ENCODE measurements around the gene TBC1D5. TPM values are rescaled to one million over a fixed set of nuclear protein-coding genes. Genes with fewer than 3 reads are reported as not detected.
"Not testable (repeated sequence)": the region's sequence is repeated elsewhere in the genome, so short reads cannot be mapped to it uniquely, and the experiment has no call there.

The TBC1D5 gene
- total and polyA plus RNA-seq, 7 donors, result 7.2 to 82.3 (median 43.7) TPM

- H3K9me3 ChIP-seq, result no peaks in the 10 kb centered on the region
- no peak overlapping the region for H3K4me3 ChIP-seq
- TF ChIP-seq POLR2AphosphoS5 (IDR thresholded peaks at IDR 0.05) (no peak), EP300 (IDR thresholded peaks at IDR 0.05) (no peak), POLR2A (IDR thresholded peaks at IDR 0.05) (no peak), CTCF (IDR thresholded peaks at IDR 0.05) (no peak)
- DNase-seq, result no peak
- peaks cover 0 to 6% (median 0%) of the 10 kb centered on the region in 4 donors for H3K4me1 ChIP-seq
- H3K27me3 ChIP-seq, result no peaks in the 10 kb centered on the region
- H3K36me3 ChIP-seq, result no peaks in the 10 kb centered on the region
- intact Hi-C loops (cut with DNase I), result no loop called here
- no peak overlapping the region for H3K27ac ChIP-seq
Observed at GRCh38 chr3:17505856-17506255, 236.6 kb downstream of the TBC1D5 start.

- Histone ChIP-seq H3K4me1 (peaks cover 0 to 6% (median 0%) of the 10 kb centered on the region in 4 donors), H3K36me3 (no peaks in the 10 kb centered on the region), H3K4me3 (no peak overlapping the region), H3K27me3 (no peaks in the 10 kb centered on the region), H3K9me3 (no peaks in the 10 kb centered on the region), H3K27ac (no peak overlapping the region)
- DNase-seq, result no peak
- 98% methylated on average over 2 of the region's 2 CpGs for WGBS, 2 donors
- intact Hi-C loops (cut with DNase I), result no loop called here
- TF ChIP-seq EP300 (IDR thresholded peaks at IDR 0.05) (no peak), POLR2A (IDR thresholded peaks at IDR 0.05) (no peak), POLR2AphosphoS5 (IDR thresholded peaks at IDR 0.05) (no peak), CTCF (IDR thresholded peaks at IDR 0.05) (no peak)
Observed at GRCh38 chr3:17501745-17502144, 240.7 kb downstream of the TBC1D5 start.

GRCh38 chr3:17500618-17501017 lies 241.8 kb downstream of the TBC1D5 start:
- no peak overlapping the region for H3K4me3 ChIP-seq
- no peak for DNase-seq
- intact Hi-C loops (cut with DNase I), result no loop called here
- no peaks in the 10 kb centered on the region for H3K36me3 ChIP-seq
- no peak for TF ChIP-seq CTCF (IDR thresholded peaks at IDR 0.05)
- no peak for TF ChIP-seq EP300 (IDR thresholded peaks at IDR 0.05)
- no peaks in the 10 kb centered on the region for H3K9me3 ChIP-seq
- no peaks in the 10 kb centered on the region for H3K27me3 ChIP-seq
- no peaks in the 10 kb centered on the region for H3K4me1 ChIP-seq
- no peak overlapping the region for H3K27ac ChIP-seq
- 95 to 96% methylated on average over 2 of the region's 2 CpGs for WGBS, 2 donors

- no peaks in the 10 kb centered on the region for H3K9me3 ChIP-seq
- no peak for DNase-seq
- no peak overlapping the region for H3K4me3 ChIP-seq
- H3K27me3 ChIP-seq, result no peaks in the 10 kb centered on the region
- WGBS, 2 donors, result 92 to 97% methylated on average over 11 of the region's 11 CpGs
- no peaks in the 10 kb centered on the region for H3K36me3 ChIP-seq
- H3K27ac ChIP-seq, result no peak overlapping the region
- intact Hi-C loops (cut with DNase I), result no loop called here
- TF ChIP-seq EP300 (IDR thresholded peaks at IDR 0.05), result no peak
- no peak for TF ChIP-seq POLR2A (IDR thresholded peaks at IDR 0.05)
- H3K4me1 ChIP-seq, result no peaks in the 10 kb centered on the region
Observed at GRCh38 chr3:17494117-17494809, 248.2 kb downstream of the TBC1D5 start.

GRCh38 chr3:17491601-17492000 lies 250.8 kb downstream of the TBC1D5 start:
- H3K9me3 ChIP-seq, result peaks cover 0 to 3% (median 0%) of the 10 kb centered on the region in 4 donors

GRCh38 chr3:17491190-17491589 lies 251.2 kb downstream of the TBC1D5 start:
- H3K4me1 ChIP-seq; H3K27ac ChIP-seq; H3K36me3 ChIP-seq; H3K9me3 ChIP-seq; DNase-seq; intact Hi-C loops (cut with DNase I); H3K27me3 ChIP-seq; H3K4me3 ChIP-seq: not testable (repeated sequence)
- 97 to 98% methylated on average over 1 of the region's 1 CpG for WGBS, 2 donors

More at GRCh38 chr3:17491601-17492000, 250.8 kb downstream of the TBC1D5 start:
- TF ChIP-seq POLR2AphosphoS5 (IDR thresholded peaks at IDR 0.05) (no peak), EP300 (IDR thresholded peaks at IDR 0.05) (no peak), CTCF (IDR thresholded peaks at IDR 0.05) (no peak), POLR2A (IDR thresholded peaks at IDR 0.05) (no peak)
- 78 to 86% methylated on average over 4 of the region's 4 CpGs for WGBS, 2 donors
- DNase-seq, result no peak
- Histone ChIP-seq H3K4me3 (no peak overlapping the region), H3K4me1 (no peaks in the 10 kb centered on the region), H3K27ac (no peak overlapping the region), H3K27me3 (no peaks in the 10 kb centered on the region), H3K36me3 (no peaks in the 10 kb centered on the region)
- intact Hi-C loops (cut with DNase I), result no loop called here

Measured in sigmoid colon (tissue), 7 donors.